Esophagus muscularis mucosa (tissue), 3 donors: Measurements from ENCODE around the gene PEX3.

Experiments
- CTCF ChIP-seq, 3 experiments: fragments of 200-600 bp in 2 of 3; fragments of 450-650 bp in 1 of 3; sonication (generic) in 2 of 3; IDR thresholded peaks; one replicate each; pipeline ENCODE4 v1.5.1; 2017 to 2019; ENCODE audit warnings: antibody characterized with exemption in 3 of 3, mild to moderate bottlenecking in 2 of 3, moderate library complexity in 1 of 3
- POLR2A ChIP-seq: fragments of 450-650 bp; IDR thresholded peaks from one replicate; pipeline ENCODE4 v1.6.1; 2017; ENCODE audit warnings: antibody characterized with exemption, moderate library complexity, mild to moderate bottlenecking, low read depth
- POLR2AphosphoS5 ChIP-seq, 2 donors: sonication (generic); formaldehyde crosslinking; IDR thresholded peaks; one replicate each; pipeline ENCODE4 v1.6.1; 2017; ENCODE audit warnings: antibody characterized with exemption in 2 of 2

- TF ChIP-seq CTCF (IDR thresholded peaks at IDR 0.05) (peak in 1 of 3 experiments; percentile 18), POLR2A (no peak), POLR2AphosphoS5 (IDR thresholded peaks at IDR 0.05) (peak; percentile 92 to 94)
These were observed at the start of gene PEX3, which contains the start of gene ADAT2 for GRCh38 chr6:143450453-143451371.
